IPS-18c (cell line): ENCODE results near the gene GPR31.
"Not testable (repeated sequence)": the region's sequence is repeated elsewhere in the genome, so short reads cannot be mapped to it uniquely, and the experiment has no call there.

Experiments used
- H3K4me3 ChIP-seq: 2 replicates; pipeline ENCODE4 v1.7.0; 2013; ENCODE audit warnings: low read depth, mild to moderate bottlenecking, low read length, moderate library complexity; ENCODE audit not compliant: insufficient read depth
- H3K9me3 ChIP-seq: one replicate; pipeline ENCODE4 v1.6.1; 2013; ENCODE audit warnings: mild to moderate bottlenecking, low read length, moderate library complexity; ENCODE audit not compliant: control insufficient read depth, insufficient read depth

Gene GPR31, protein sequence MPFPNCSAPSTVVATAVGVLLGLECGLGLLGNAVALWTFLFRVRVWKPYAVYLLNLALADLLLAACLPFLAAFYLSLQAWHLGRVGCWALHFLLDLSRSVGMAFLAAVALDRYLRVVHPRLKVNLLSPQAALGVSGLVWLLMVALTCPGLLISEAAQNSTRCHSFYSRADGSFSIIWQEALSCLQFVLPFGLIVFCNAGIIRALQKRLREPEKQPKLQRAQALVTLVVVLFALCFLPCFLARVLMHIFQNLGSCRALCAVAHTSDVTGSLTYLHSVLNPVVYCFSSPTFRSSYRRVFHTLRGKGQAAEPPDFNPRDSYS

DNA sequence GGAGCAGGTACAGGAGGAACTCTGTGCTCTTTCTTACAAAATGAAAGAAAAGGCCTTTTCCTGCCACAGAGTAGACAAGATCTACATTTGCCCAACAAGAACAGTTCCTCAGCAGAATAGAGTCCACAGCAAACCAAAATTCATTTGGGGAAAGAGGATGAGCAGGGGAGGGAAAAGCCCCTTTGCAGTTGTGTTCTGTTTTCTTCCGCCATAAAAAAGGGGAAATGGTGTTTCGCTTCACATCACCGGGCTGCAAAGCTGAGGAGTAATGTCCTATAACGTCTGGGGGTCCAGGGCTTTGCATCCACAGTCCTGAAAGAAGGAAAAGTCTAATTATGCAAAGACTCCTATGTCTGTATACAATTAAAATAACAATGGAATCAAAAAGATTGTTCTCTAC is at the start of gene GPR31:
Gene GPR31, minus strand, starts transcription at position 118 of the 400 bp plus-strand sequence. CDS start 149 bp downstream, outside the sequence.
- Histone ChIP-seq H3K4me3 (no peak within 1 kb of the TSS), H3K9me3 (no peaks in the 10 kb centered on the region)

DNA sequence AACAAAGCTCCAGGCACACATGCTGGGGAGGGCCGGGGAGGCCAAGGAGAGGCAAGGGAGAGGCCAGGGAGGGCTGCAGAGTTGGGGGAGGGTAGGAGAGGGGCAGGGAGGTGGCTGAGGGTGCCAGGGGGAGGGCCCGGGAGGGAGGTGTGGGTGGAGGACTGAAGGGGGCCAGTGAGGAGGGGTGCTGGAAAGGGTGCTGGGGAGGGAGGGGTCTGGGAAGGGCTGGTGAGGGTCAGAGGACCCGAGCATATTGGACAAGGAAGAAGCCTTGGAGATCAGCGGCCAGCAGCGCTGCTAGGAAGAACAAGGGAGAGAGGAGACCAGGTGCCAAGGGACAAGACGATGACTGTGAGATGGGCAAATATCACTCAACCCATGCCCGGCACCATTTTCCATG is 49.7 kb upstream of the GPR31 start:
- Histone ChIP-seq H3K9me3 (no peaks in the 10 kb centered on the region), H3K4me3 (no peak overlapping the region)

DNA sequence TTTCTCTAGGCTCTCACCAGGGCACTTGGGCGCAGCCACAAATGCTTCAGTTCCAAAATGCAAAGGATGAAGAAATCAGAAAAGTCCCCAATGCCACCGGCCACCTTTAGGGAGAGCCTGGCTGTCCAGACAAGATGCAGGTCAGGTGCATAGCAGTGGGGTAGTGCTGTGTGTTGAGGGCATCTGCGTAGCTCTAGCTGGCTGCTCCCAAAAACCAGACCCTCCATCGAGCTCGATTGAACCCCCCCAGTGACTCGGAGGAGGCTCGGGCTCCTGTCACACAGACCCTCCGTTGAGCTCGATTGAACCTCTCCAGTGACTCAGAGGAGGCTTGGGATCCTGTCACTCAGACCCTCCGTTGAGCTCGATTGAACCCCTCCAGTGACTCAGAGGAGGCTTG is 47.5 kb upstream of the GPR31 start:
- H3K4me3 ChIP-seq, H3K9me3 ChIP-seq: not testable (repeated sequence)

DNA sequence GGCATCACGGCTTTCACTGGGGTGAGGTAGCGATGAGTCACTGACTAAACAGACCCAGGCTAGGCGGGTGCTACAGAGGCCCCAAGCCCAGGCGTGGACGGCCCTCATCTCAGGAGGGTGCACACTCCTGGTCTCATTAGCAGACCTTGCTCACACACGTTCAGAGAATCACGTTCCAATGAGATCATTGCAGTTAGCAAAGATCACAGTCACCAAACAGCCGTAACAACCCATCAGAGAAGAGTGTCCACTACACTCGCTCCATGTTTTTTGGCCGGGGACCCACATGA is 46.2 kb upstream of the GPR31 start:
- H3K9me3 ChIP-seq, H3K4me3 ChIP-seq: not testable (repeated sequence)

DNA sequence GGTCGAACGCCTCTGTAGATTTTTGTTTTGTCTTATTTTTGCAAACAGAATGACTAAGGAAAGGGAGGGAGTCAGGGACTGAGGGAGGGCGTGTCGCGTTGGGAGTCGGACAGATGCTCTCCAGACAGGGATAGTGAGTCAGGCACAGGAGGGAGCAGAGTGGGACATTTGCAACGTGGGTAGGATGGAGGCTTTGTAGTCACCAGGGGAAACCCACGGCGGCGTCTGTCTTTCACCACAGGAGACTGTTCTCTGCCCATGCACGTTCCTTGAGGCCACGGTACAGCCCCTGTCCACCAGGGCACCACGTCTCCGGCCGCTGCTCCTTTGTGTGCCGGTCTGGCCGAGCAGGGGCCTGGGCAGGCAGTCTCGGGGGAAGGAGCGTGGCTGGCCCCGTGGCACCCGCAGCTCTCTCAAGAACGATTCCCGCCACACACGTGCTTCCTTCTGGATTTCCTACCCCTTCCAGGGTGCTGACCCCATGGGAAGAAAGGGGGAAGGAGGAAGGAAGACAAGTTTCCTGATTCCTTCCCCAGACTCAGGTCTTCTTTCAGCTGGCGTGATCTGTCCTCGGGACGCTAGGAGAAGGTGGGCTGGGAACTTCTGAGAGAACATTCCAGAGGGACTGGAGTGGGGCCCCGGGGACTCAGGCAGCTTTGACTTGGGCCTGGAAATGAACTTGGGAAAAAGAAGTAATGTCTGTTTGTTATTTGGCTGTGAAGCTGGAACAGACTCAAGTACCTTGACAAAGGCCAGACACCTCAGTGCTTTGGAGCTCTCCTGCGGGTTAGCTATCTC is 45.7 kb upstream of the GPR31 start:
- not testable (repeated sequence) for H3K4me3 ChIP-seq, H3K9me3 ChIP-seq

DNA sequence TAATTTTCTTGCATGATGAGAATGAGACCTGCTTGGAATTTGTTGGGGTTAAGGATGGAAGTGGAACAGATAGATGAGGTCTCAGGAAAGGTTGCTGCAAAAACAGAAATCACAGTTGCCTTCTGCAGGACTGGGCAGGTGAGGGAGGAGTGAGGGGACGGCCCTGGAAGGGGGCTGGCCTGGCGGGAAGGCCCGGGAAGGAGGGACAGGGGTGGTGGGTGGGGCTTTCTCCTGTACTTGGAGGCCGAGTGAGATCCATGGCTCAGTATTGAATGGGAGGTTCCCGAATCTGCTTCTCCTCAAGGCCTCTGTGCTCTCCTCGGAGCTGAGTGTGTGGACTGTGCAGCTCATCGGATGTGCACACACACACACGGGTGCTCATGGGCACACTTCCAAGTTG is 44.8 kb upstream of the GPR31 start:
- not testable (repeated sequence) for H3K9me3 ChIP-seq, H3K4me3 ChIP-seq

DNA sequence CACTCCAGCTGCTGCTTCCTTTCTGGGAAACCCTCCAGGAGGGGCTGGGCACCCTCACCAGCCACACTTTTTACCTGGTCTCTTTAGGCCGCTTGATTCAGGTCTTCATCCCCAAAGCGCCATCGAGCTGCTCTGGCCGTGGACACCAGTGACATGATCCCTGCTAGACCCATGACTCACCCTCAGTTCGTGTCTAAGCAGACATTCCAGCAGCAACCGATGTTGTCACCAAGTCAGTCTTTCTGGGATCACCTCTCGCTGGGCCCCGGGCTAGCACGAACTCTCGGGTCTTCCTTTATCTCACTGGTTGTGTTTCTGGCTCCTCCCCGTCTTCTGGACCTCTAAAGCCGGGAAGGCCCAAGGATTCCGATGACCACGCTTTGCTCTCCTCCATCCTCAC is 43.0 kb upstream of the GPR31 start:
- H3K9me3 ChIP-seq, result no peaks in the 10 kb centered on the region

DNA sequence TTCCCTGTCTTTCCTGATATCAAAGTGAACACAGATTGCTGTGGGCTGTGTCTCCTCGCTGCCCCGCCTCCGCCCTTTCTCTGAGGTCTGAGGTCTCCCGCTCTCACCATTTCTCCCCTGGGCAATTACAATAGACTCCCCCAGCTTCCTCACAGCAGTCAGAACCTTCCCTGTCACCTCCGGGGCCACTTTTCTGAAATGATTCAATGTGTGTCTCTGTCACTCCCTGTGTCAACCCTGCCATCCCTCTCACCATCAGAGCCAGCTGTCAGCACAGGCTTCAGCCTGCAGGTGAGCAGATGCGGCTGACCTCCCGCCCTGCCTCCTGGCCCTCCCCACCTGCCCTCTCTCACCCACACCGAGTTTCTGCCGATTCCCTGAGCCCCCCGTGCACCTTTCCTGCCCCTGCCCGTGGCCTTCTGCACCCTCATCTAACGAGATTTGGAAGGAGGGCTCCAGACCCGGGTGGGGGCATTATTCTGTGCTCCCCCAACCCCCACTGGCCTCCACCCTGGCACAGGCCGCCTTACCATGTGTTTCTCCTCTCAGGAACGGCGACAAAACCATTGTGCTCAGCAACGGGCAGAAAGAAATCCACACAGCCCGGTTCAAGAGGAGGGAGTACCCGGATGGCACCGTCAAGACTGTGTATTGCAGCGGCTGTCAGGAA is 38.3 kb upstream of the GPR31 start:
- H3K4me3 ChIP-seq, H3K9me3 ChIP-seq: not testable (repeated sequence)

More for the DNA sequence above, 43.0 kb upstream of the GPR31 start:
- no peak overlapping the region for H3K4me3 ChIP-seq

DNA sequence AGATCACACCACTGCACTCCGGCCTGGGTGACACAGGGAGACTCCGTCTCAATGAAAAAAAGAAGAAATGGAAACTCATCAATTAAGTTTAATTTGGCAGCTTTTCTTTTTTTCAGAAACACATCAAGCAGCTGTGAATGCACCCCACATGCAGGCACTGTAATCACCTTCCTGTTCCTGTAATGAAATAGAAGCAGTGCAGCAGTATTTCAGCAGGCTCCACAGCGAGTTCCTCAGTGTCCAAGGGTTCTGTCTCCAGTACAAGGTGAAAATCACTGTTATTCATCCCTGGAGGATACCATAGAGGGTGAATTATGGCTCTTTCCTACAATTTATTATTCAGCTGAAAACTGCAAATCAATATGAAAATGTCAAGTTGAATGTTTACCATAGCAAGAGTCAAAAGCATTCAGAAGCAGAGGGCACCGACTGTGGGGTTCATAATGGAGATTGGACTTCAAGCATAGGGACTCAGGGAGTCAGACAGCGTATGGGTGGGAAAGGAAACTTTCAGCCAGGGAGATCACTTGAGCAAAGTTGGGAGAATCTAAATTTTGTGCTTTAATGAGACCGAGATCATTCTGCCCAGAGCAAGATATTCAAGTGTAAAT is 35.8 kb upstream of the GPR31 start:
- H3K9me3 ChIP-seq, H3K4me3 ChIP-seq: not testable (repeated sequence)

DNA sequence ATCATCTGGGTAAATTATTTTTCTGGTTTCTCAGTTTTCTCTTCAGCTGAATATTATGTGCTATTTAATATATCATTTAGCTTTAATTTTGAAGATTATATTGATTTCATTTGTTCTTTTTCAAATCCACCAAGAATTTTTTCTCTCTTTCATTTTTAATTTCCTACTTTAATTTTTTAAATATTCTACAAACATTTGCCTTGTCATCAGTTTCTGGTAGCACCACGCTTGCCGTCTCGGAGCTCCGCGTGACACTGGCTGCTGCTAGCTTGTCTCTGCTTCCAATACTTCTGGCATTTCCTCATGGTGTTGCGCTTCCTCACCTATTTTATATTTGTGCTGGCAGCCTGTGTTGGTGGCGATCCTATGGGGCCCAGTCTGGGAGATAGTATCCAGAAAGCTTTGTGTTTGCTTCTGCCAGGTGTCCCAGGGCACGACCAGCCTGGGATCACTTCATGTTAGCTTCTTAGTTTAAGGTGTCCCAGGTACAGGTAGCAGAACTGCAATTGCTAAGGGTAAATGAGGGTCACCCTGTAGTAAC is 33.3 kb upstream of the GPR31 start:
- H3K4me3 ChIP-seq, H3K9me3 ChIP-seq: not testable (repeated sequence)

DNA sequence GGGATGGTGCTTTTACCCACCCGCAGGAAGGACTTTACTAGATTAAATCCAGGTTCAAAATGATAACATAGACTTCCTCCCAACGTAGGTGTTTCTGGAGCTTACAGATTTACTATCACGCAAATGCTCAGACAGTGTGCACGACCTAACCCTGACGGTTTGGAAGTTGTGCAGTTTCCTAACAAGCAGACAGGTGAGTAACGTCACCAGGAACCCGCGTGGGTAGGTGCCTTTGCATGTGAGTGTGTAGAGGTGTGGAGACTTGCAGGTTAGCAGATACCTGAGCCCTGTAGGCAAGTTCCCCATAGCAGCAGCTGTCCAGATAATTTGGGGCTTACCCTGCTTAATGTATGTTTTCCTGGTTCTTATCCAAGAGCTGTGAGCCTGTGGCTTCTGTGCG is 29.5 kb upstream of the GPR31 start:
- H3K4me3 ChIP-seq, H3K9me3 ChIP-seq: not testable (repeated sequence)

DNA sequence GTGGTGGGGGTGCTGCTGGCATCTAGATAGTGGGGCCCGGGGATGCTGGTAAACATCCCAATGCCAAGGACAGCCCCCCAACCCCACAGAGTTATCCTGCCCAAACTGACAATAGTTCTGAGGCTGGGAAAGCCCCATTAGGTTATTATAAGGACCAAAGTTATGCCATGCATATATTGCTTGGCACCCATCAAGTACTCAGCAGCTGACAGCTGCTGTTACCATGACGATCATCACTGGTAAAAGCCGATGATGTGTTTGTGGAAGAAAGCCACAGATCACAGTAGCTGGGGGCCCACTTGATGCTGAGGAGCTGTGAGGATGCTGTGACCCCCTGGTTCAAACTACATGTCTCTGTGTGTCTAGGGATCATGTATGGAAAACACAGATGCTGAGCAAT is 27.3 kb upstream of the GPR31 start:
- H3K4me3 ChIP-seq, H3K9me3 ChIP-seq: not testable (repeated sequence)

DNA sequence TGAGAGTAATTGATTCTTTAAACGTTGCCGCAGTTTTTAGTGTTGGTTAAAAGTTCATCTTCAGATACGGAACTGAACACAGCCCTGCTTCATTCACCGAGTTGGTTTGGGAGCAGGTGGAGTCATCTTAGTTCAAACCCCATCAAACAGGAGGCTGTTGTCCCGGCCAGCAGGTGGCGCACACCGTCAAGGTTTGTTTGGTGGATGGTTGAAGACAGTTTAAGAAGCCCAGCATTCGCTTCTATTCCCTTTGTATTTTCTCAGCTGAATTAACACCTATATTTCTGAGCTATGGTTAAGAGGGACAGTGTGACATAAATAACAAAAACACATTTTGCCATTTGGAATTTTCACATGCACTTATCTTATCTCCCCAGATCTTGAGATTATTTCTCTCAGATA is 25.1 kb upstream of the GPR31 start:
- not testable (repeated sequence) for H3K9me3 ChIP-seq, H3K4me3 ChIP-seq

DNA sequence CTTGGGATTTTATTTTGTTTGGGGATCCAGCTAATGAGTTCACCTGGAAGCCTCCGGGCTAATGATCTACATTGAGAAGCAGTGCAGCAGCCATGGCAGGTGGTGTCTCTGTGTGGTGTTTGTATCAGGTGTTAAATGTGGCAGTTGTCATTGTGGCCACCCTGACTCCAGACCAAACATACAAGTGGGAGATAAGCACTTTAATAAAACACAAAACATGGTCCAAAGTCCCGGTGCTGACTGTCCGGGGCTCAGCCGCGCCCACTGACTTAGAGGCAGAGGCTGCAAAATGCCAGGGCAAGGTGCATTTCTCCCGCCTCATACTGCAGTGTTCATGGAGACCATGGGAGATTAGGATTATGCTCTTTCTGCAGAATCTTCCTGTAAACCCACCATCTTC is 23.6 kb upstream of the GPR31 start:
- H3K4me3 ChIP-seq, H3K9me3 ChIP-seq: not testable (repeated sequence)

DNA sequence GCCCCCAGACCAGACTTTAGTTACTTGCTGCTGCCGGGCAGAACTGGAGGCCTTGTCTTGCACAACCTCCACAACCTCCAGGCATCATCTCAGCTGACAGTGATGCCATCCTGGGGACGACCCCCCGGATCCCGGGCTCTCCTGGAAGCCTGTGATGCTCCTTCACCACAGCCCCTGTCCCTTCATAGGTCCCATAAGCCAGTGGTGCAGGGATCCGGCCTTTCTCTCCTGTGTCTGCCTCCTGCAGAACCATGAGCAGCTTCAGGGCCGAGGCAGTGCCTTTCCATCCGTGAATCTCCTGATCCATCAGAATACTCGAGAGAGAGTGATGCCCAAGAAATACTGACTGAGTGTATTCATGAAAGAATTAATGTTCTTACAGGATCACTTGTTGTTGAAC is 22.3 kb upstream of the GPR31 start:
- H3K4me3 ChIP-seq, H3K9me3 ChIP-seq: not testable (repeated sequence)

DNA sequence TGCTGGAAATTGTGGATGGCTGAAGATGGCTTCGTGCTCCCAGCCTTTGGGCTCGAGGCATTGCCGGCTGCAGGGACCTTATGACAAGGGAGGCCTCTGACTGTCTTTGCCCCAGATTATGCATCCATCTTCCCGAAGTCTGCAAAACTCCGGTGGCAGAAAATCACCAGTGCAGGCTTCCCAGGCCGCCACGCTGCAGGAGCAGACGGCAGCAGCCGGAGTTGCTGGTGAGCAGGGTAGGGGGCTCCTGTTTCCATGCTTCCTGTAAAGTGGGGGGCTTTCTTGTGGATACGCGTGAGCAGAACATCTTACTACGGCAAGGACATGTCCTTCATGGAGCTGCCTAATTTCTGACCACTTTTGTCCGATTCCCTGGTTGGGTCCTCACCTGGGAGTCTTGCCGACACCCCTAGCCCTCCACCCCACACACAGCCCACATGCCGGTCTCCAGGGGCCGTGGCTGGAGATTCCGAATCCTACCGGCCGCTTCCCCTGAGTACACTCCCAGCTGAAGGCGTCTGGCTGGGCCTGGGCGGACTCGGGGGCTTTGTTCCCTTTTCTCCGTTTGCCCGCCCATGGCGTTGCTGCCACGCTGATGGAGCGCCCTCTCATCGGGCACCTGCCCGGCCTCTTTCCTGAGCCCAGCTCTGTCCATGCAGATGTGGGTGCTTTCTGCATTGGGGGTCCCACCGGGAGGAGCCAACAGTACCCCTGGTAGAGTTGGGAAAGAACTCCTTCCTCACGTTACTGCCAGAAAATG is 21.3 kb upstream of the GPR31 start:
- not testable (repeated sequence) for H3K4me3 ChIP-seq

DNA sequence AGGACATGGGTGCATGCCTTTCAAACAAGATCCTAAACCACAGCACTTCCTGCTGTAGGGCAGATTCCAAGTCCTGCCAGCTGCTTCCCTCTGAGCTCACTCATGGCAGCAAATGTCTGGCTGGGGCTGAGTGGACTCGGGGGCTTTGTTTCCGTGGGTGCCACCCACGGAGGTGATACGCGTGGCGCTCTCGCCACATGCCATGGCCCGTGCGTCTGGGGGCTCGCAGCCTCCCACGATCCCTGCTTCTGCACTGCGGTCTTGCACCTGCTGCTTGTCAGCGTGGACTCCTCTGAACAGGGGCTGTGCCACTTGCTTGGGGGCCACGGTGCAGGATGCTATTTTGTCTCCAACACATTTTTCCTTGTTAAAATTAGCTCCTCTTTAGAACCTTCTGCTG is 19.5 kb upstream of the GPR31 start:
- H3K4me3 ChIP-seq, H3K9me3 ChIP-seq: not testable (repeated sequence)

More for the DNA sequence above, 21.3 kb upstream of the GPR31 start:
- not testable (repeated sequence) for H3K9me3 ChIP-seq
